SU-DHL-6 (cell line): ENCODE results near the gene TFIP11.

Experiments
- CTCF ChIP-seq: fragments of 200-600 bp; sonication (generic); IDR thresholded peaks from one replicate; pipeline ENCODE4 v1.5.1; 2017; ENCODE audit warnings: antibody characterized with exemption, mild to moderate bottlenecking, low read length, moderate library complexity; ENCODE audit not compliant: insufficient read depth, poor library complexity, severe bottlenecking
- EZH2phosphoT487 ChIP-seq: fragments of 200-600 bp; sonication (generic), shearing (Covaris generic); conservative IDR thresholded peaks from 2 replicates; pipeline ENCODE4 v1.6.1; 2018; ENCODE audit warnings: mild to moderate bottlenecking, antibody characterized with exemption, low read length, moderate library complexity, mixed read lengths

DNA sequence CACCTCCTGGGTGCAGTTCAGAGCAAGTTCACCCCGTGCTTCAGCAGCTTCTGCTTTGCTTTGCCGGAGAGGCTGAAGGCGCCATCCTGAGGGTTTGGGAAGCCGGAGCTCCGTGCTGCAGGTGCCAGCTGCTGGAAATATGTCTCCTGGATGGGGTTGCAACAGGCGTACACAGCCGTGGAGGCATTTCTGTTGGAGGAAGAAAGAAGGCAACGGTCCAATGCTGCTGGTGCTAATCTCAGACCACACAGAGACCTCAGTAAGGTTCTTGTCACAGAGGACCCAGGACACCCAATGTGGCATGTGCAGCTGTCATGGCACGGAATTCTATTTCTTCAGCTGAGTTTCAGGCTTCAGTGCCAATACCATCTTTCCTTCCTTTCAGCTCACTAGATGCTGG, 59.1 kb downstream of the TFIP11 start:
- TF ChIP-seq CTCF (no peak), EZH2phosphoT487 (no peak)
